ENCODE data around the gene RENBP.

RENBP gene

GRCh38 chrX:153968754-153969124 is 24.3 kb upstream of the RENBP start:
- Histone ChIP-seq H3K36me3 (ENCODE audit: control insufficient read depth, insufficient read depth, low read length) (no peaks in the 10 kb centered on the region), H3K4me3 (ENCODE audit: low read length) (peak overlapping the region; percentile 58), H3K27me3 (ENCODE audit: control insufficient read depth, insufficient read depth, low read length) (no peaks in the 10 kb centered on the region), H3K9ac (ENCODE audit: low read length) (no peak overlapping the region), H3K4me1 (ENCODE audit: control insufficient read depth, insufficient read depth, low read length) (peaks cover 17% of the 10 kb centered on the region), H3K27ac (ENCODE audit: low read depth, low read length) (peak overlapping the region; percentile 75)

DNA sequence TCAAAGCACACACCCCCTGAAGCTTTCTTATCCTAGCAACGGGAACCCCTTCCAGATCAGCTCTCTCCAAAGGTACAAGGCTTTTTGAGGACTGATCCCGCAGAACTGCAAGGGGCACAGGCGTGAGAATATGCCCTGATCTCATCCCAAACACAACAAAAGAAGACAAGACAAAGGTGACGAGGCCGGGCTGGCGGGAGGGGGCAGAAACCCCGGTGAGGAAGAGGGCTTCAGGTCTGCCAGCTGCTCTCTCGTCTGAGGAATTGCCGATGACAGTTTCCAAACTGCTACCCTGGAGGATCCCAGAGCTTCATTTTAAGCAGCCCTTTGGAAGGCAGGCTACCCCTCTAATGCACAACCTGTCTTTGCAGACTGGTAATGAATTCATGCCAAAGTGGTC is 23.8 kb upstream of the RENBP start:
- peak overlapping the region; percentile 75 for H3K27ac ChIP-seq (ENCODE audit: low read depth, low read length)
- peaks cover 17% of the 10 kb centered on the region for H3K4me1 ChIP-seq (ENCODE audit: control insufficient read depth, insufficient read depth, low read length)
- peak overlapping the region; percentile 38 for H3K4me3 ChIP-seq (ENCODE audit: low read length)
- H3K36me3 ChIP-seq (ENCODE audit: control insufficient read depth, insufficient read depth, low read length) = no peaks in the 10 kb centered on the region
- no peak overlapping the region for H3K9ac ChIP-seq (ENCODE audit: low read length)
- no peaks in the 10 kb centered on the region for H3K27me3 ChIP-seq (ENCODE audit: control insufficient read depth, insufficient read depth, low read length)

GRCh38 chrX:153967536-153968224 is 23.2 kb upstream of the RENBP start:
- peak overlapping the region; percentile 75 for H3K27ac ChIP-seq (ENCODE audit: low read depth, low read length)
- peaks cover 15% of the 10 kb centered on the region for H3K4me1 ChIP-seq (ENCODE audit: control insufficient read depth, insufficient read depth, low read length)
- peak overlapping the region; percentile 5 for H3K4me3 ChIP-seq (ENCODE audit: low read length)

DNA sequence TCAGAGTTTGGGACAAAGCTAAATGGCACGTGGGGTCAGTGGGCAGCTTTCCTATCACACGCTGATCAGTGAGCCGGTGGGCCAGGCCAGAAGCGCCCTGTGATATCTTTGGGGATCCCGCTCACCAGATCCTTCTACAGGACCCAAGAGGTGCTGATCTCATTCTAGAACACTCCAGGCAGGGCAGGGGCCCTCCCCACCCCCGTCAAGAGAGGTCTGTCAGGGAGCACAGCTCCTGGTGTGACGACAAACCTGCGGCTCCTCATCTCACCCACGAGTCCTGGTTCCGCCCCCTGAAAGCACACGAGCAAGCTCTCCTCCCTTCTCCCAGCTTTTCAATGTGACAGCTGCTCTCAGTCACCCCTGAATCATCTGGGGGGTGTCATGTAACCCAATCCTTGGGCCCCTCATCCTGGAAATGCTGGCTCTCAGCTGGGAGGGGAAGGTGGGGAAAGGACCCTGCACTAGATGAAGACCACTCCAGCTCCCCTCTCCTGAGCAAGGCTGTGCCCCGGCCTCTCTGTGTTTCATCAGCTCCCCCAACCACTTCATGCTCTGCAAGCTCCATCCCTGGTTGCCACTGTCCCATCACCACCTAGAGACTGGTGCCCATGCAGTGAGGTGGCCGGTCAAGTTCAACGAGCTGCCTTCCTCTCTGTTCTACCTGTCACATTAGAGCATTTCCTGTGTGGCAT is 22.5 kb upstream of the RENBP start:
- peaks cover 15% of the 10 kb centered on the region for H3K4me1 ChIP-seq (ENCODE audit: control insufficient read depth, insufficient read depth, low read length)
- no peaks in the 10 kb centered on the region for H3K27me3 ChIP-seq (ENCODE audit: control insufficient read depth, insufficient read depth, low read length)
- no peak overlapping the region for H3K9ac ChIP-seq (ENCODE audit: low read length)
- peaks cover 6% of the 10 kb centered on the region for H3K36me3 ChIP-seq (ENCODE audit: control insufficient read depth, insufficient read depth, low read length)
- peak overlapping the region; percentile 2 for H3K27ac ChIP-seq (ENCODE audit: low read depth, low read length)
- H3K4me3 ChIP-seq (ENCODE audit: low read length) = peak overlapping the region; percentile 5

More at GRCh38 chrX:153967536-153968224, 23.2 kb upstream of the RENBP start:
- no peaks in the 10 kb centered on the region for H3K27me3 ChIP-seq (ENCODE audit: control insufficient read depth, insufficient read depth, low read length)
- H3K36me3 ChIP-seq (ENCODE audit: control insufficient read depth, insufficient read depth, low read length) = no peaks in the 10 kb centered on the region
- no peak overlapping the region for H3K9ac ChIP-seq (ENCODE audit: low read length)

DNA sequence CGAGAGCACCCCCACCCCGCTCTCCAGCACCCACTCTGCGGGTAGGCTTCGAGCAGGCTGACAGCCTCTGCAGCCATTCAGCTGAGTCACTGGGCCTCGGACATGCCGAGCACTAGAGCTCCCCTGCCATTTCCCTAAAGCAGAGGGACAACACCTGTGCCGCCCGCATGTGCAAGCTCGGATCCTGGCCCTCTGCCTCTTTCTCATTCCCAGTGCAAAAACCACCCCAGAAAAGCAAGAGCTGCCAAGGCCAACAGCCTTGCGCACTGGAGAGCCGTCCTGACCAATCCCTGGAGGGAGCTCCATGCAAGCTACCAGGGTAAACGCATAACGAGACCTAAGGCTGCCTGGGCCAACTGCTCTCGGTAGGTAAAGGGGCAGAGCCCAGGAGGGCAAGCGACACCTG is 21.8 kb upstream of the RENBP start:
- H3K27me3 ChIP-seq (ENCODE audit: control insufficient read depth, insufficient read depth, low read length) = no peaks in the 10 kb centered on the region
- H3K4me3 ChIP-seq (ENCODE audit: low read length) = no peak overlapping the region
- no peak overlapping the region for H3K27ac ChIP-seq (ENCODE audit: low read depth, low read length)
- H3K4me1 ChIP-seq (ENCODE audit: control insufficient read depth, insufficient read depth, low read length) = peaks cover 15% of the 10 kb centered on the region
- H3K36me3 ChIP-seq (ENCODE audit: control insufficient read depth, insufficient read depth, low read length) = peaks cover 13% of the 10 kb centered on the region
- H3K9ac ChIP-seq (ENCODE audit: low read length) = no peak overlapping the region

- H3K9ac ChIP-seq (ENCODE audit: low read length) = no peak overlapping the region
- H3K27ac ChIP-seq (ENCODE audit: low read depth, low read length) = no peak overlapping the region
- H3K4me3 ChIP-seq (ENCODE audit: low read length) = no peak overlapping the region
- peaks cover 15% of the 10 kb centered on the region for H3K4me1 ChIP-seq (ENCODE audit: control insufficient read depth, insufficient read depth, low read length)
- H3K36me3 ChIP-seq (ENCODE audit: control insufficient read depth, insufficient read depth, low read length) = peaks cover 16% of the 10 kb centered on the region
- H3K27me3 ChIP-seq (ENCODE audit: control insufficient read depth, insufficient read depth, low read length) = no peaks in the 10 kb centered on the region
Observed at GRCh38 chrX:153965406-153965805, 21.0 kb upstream of the RENBP start.

DNA sequence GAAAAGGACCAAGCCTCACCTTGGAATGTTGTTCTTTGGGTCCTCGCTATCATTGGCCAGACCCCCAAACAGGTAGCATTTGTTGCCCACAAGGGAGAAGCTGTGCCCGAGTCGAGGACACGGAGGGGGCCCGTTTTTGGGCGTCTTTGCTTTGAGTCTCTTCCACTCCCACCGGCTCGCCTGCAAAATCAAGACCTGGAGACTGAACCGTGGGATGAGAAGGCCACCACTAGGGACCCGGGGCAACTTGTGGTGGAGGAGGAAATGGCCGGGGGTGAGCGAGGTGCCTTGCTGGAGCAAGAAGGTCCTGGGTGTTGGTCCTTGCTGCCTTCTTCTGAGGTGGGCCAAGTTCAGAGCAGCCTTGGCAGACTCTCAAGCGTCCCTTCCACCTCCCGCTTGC is 19.7 kb upstream of the RENBP start:
- H3K9ac ChIP-seq (ENCODE audit: low read length) = no peak overlapping the region
- H3K4me3 ChIP-seq (ENCODE audit: low read length) = no peak overlapping the region
- no peaks in the 10 kb centered on the region for H3K27me3 ChIP-seq (ENCODE audit: control insufficient read depth, insufficient read depth, low read length)
- H3K36me3 ChIP-seq (ENCODE audit: control insufficient read depth, insufficient read depth, low read length) = peaks cover 23% of the 10 kb centered on the region
- H3K27ac ChIP-seq (ENCODE audit: low read depth, low read length) = no peak overlapping the region
- peaks cover 15% of the 10 kb centered on the region for H3K4me1 ChIP-seq (ENCODE audit: control insufficient read depth, insufficient read depth, low read length)

DNA sequence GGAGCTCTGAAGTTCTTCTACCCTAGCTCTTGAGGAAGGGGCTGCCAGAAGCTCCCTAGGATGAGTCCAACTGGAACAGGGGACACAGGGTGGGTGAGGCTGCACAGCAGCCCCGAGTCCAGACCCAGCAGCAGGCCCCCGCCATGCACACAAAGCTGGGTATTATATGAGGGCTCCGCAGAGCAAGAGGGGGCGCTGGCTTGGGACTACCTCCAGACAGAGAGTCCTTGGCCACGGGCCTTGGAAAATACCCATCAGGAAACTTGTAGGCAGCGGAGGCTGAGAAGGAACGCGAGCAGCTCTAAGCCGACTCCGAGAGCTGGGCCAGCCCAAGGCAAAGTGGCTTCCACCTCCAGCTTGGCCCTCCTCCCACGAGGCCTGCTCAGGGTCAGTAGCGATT is 19.1 kb upstream of the RENBP start:
- H3K9ac ChIP-seq (ENCODE audit: low read length) = no peak overlapping the region
- H3K27ac ChIP-seq (ENCODE audit: low read depth, low read length) = no peak overlapping the region
- H3K36me3 ChIP-seq (ENCODE audit: control insufficient read depth, insufficient read depth, low read length) = peaks cover 25% of the 10 kb centered on the region
- no peaks in the 10 kb centered on the region for H3K27me3 ChIP-seq (ENCODE audit: control insufficient read depth, insufficient read depth, low read length)
- H3K4me1 ChIP-seq (ENCODE audit: control insufficient read depth, insufficient read depth, low read length) = peaks cover 15% of the 10 kb centered on the region
- H3K4me3 ChIP-seq (ENCODE audit: low read length) = no peak overlapping the region

DNA sequence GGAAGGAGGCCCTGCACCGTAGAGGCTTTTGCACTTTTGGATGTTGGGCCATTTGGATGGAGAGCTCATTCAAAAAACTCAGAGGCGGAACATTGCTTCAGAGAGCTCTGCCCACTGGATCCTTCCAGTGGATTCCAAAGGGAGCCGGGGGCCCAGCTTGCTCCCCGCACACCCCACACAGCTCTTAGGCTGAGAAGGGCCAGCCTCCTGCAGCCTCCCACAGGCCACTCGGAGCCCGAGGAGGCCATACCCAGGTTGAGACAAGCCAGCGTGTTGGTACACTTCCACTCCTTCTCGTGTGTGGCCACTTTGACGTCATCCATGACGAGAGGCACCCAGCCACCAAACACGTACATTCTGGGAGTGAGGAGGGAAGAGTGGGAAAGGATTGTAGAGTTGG is 16.8 kb upstream of the RENBP start:
- Histone ChIP-seq H3K4me3 (ENCODE audit: low read length) (no peak overlapping the region), H3K27ac (ENCODE audit: low read depth, low read length) (no peak overlapping the region), H3K9ac (ENCODE audit: low read length) (no peak overlapping the region), H3K4me1 (ENCODE audit: control insufficient read depth, insufficient read depth, low read length) (no peaks in the 10 kb centered on the region), H3K27me3 (ENCODE audit: control insufficient read depth, insufficient read depth, low read length) (no peaks in the 10 kb centered on the region), H3K36me3 (ENCODE audit: control insufficient read depth, insufficient read depth, low read length) (peaks cover 42% of the 10 kb centered on the region)

DNA sequence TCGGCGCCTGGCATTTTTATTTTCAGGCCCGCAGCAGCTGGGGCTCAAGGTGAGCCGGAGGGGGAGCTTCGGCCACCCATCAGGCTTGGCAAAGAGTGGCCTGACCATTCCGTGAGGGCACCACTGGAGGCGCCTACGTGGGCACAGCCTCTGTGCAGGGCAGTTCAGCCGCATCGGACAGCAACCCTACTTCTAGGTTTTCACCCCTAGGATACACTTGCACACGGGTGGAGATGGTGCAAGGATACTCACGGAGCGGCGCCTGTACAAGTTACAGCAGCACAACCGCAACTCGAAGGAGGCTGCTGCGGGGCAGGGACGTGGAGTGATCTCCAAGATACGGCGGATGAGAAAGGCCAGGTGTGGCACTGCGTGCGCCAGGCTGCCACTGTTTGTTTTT is 16.3 kb upstream of the RENBP start:
- Histone ChIP-seq H3K36me3 (ENCODE audit: control insufficient read depth, insufficient read depth, low read length) (peaks cover 42% of the 10 kb centered on the region), H3K4me3 (ENCODE audit: low read length) (no peak overlapping the region), H3K4me1 (ENCODE audit: control insufficient read depth, insufficient read depth, low read length) (no peaks in the 10 kb centered on the region), H3K27me3 (ENCODE audit: control insufficient read depth, insufficient read depth, low read length) (no peaks in the 10 kb centered on the region), H3K27ac (ENCODE audit: low read depth, low read length) (no peak overlapping the region), H3K9ac (ENCODE audit: low read length) (no peak overlapping the region)

DNA sequence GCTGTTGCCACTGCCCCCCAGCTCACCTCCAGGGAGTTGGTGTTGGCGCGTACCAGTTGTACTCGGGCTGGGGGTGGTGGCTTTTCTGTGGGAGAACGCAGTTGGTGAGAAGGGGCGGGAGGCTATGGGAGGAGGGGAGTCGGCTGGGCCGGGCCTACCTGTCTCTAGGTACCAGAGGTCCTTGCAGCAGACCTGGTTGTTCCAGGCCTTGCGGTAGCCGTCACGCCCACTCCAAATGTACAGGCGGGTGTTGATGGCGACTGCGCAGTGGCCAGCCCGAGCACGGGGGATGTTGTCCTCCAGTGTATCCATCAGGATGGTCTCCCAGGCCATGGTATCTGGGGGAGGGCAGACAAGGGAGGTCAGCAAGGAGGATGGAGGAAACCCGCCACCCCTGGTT is 15.6 kb upstream of the RENBP start:
- Histone ChIP-seq H3K27ac (ENCODE audit: low read depth, low read length) (no peak overlapping the region), H3K27me3 (ENCODE audit: control insufficient read depth, insufficient read depth, low read length) (no peaks in the 10 kb centered on the region), H3K36me3 (ENCODE audit: control insufficient read depth, insufficient read depth, low read length) (peaks cover 47% of the 10 kb centered on the region), H3K4me3 (ENCODE audit: low read length) (no peak overlapping the region), H3K9ac (ENCODE audit: low read length) (no peak overlapping the region), H3K4me1 (ENCODE audit: control insufficient read depth, insufficient read depth, low read length) (no peaks in the 10 kb centered on the region)

GRCh38 chrX:153959649-153960048 is 15.2 kb upstream of the RENBP start:
- H3K27me3 ChIP-seq (ENCODE audit: control insufficient read depth, insufficient read depth, low read length) = no peaks in the 10 kb centered on the region
- no peak overlapping the region for H3K27ac ChIP-seq (ENCODE audit: low read depth, low read length)
- H3K4me3 ChIP-seq (ENCODE audit: low read length) = no peak overlapping the region
- no peak overlapping the region for H3K9ac ChIP-seq (ENCODE audit: low read length)
- peaks cover 48% of the 10 kb centered on the region for H3K36me3 ChIP-seq (ENCODE audit: control insufficient read depth, insufficient read depth, low read length)
- H3K4me1 ChIP-seq (ENCODE audit: control insufficient read depth, insufficient read depth, low read length) = no peaks in the 10 kb centered on the region

- no peak overlapping the region for H3K9ac ChIP-seq (ENCODE audit: low read length)
- peaks cover 4% of the 10 kb centered on the region for H3K4me1 ChIP-seq (ENCODE audit: control insufficient read depth, insufficient read depth, low read length)
- no peak overlapping the region for H3K4me3 ChIP-seq (ENCODE audit: low read length)
- no peak overlapping the region for H3K27ac ChIP-seq (ENCODE audit: low read depth, low read length)
- peaks cover 48% of the 10 kb centered on the region for H3K36me3 ChIP-seq (ENCODE audit: control insufficient read depth, insufficient read depth, low read length)
- no peaks in the 10 kb centered on the region for H3K27me3 ChIP-seq (ENCODE audit: control insufficient read depth, insufficient read depth, low read length)
Observed at GRCh38 chrX:153958605-153959004, 14.2 kb upstream of the RENBP start.

Measured in rectal smooth muscle tissue (tissue), 1 donor.